ENCODE measurements around the gene MUC4. TPM values are rescaled to one million over a fixed set of nuclear protein-coding genes. Genes with fewer than 3 reads are reported as not detected.
"Not testable (repeated sequence)": the region's sequence is repeated elsewhere in the genome, so short reads cannot be mapped to it uniquely, and the experiment has no call there.

MUC4 gene
- total and polyA plus RNA-seq, 7 donors = under 0.01 to 195 (median 7.4) TPM; not detected in 1

DNA sequence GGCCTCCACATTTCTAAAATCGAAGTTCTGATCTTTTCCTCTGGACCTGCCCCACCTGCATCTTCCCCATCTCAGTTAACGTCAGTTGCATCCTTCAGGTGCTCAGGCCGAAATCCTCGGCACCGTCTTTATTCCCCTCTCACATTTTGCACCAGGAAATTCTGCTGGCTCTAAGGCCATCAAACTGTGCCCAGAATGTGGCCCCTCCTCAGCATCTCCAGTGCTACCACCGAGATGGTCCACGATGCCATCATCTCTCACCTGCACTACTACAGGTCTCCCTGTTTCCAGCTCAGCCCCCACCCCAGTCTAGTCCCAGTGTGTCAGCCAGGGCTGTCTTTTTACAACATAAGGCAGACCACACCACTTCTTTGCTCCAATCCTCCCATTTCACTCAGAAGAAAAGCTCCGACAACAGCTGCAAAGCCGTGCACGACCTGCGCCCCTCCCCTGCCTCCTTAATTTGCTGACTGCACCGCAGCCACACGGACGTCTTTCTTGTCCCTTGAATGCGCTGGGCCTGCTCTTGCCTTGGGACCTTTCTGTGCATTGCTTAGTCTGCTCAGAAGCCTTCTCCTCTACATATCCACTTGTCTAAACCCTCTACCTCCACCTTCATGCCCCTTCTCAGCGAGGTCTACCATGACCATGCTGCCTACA lies 76.6 kb downstream of the MUC4 start:
- TF ChIP-seq POLR2AphosphoS5 (IDR thresholded peaks at IDR 0.05) (no peak), POLR2A (IDR thresholded peaks at IDR 0.05) (no peak), EP300 (IDR thresholded peaks at IDR 0.05) (no peak)
- TF ChIP-seq, protein P1, sequence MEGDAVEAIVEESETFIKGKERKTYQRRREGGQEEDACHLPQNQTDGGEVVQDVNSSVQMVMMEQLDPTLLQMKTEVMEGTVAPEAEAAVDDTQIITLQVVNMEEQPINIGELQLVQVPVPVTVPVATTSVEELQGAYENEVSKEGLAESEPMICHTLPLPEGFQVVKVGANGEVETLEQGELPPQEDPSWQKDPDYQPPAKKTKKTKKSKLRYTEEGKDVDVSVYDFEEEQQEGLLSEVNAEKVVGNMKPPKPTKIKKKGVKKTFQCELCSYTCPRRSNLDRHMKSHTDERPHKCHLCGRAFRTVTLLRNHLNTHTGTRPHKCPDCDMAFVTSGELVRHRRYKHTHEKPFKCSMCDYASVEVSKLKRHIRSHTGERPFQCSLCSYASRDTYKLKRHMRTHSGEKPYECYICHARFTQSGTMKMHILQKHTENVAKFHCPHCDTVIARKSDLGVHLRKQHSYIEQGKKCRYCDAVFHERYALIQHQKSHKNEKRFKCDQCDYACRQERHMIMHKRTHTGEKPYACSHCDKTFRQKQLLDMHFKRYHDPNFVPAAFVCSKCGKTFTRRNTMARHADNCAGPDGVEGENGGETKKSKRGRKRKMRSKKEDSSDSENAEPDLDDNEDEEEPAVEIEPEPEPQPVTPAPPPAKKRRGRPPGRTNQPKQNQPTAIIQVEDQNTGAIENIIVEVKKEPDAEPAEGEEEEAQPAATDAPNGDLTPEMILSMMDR (IDR thresholded peaks at IDR 0.05) = no peak
- intact Hi-C loops (cut with DNase I) = no loop called here
- 79 to 82% methylated on average over 16 of the region's 16 CpGs for WGBS, 2 donors
- H3K9me3 ChIP-seq = no peaks in the 10 kb centered on the region
- peaks cover 0 to 17% (median 0%) of the 10 kb centered on the region in 4 donors for H3K36me3 ChIP-seq
- peak; percentile 28 for DNase-seq
- H3K4me1 ChIP-seq = no peaks in the 10 kb centered on the region
- no peak overlapping the region for H3K27ac ChIP-seq
- H3K4me3 ChIP-seq = no peak overlapping the region
- no peaks in the 10 kb centered on the region for H3K27me3 ChIP-seq

DNA sequence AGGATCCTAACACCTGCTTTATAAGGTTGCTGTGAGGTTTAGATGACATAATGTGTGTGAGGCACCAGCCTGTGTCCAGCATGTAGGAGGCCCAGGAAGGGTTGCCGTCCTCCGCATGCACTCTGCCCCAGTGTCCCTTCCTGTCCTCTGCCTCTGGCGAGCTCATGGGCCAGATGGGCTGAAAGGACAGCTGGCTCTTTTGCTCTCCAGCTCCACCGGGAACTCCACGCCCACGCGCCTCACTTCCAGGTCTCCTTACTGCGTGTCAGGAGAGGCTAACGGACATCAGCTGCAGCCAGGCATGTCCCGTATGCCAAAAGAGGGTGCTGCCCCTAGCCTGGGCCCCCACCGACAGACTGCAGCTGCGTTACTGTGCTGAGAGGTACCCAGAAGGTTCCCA lies 78.8 kb downstream of the MUC4 start:
- peak; percentile 66 for DNase-seq
- H3K9me3 ChIP-seq = no peaks in the 10 kb centered on the region
- H3K27ac ChIP-seq = no peak overlapping the region
- H3K4me3 ChIP-seq = no peak overlapping the region
- TF ChIP-seq EP300 (IDR thresholded peaks at IDR 0.05) (no peak), POLR2A (IDR thresholded peaks at IDR 0.05) (no peak), POLR2AphosphoS5 (IDR thresholded peaks at IDR 0.05) (no peak)
- TF ChIP-seq, protein P1 (IDR thresholded peaks at IDR 0.05) = no peak
- intact Hi-C loops (cut with DNase I) = no loop called here
- no peaks in the 10 kb centered on the region for H3K27me3 ChIP-seq
- H3K36me3 ChIP-seq = peaks cover 0 to 17% (median 0%) of the 10 kb centered on the region in 4 donors
- no peaks in the 10 kb centered on the region for H3K4me1 ChIP-seq
- 79 to 80% methylated on average over 12 of the region's 12 CpGs for WGBS, 2 donors

DNA sequence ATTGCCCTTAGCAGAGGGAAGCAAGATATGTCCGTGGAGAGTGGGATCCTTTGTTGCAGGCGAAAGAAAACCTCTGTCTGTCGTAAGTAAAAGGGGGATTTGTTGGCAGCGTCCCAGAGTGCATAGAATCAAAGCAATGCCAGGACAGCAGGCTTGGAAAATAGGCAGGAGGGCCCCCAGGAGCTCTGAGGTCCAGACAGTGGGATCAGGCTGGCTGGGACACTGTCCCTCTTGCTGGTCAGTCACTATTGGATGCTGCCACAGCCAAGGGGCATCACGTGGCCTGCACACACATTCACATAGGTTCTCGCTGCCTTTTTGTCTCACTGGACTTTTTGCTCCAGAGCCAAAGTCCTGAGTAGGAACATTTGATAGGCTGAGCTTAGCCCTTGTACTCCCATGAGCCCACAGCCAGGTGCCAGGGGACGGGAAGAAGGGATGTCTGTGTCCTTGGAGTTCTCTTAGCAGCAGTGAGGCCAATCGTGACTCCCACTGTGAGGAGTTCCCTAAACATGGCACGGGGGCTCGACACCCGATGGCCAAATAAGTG lies 80.3 kb downstream of the MUC4 start:
- WGBS, 2 donors = 94 to 95% methylated on average over 11 of the region's 11 CpGs
- DNase-seq = peak; percentile 20
- intact Hi-C loops (cut with DNase I) = no loop called here

DNA sequence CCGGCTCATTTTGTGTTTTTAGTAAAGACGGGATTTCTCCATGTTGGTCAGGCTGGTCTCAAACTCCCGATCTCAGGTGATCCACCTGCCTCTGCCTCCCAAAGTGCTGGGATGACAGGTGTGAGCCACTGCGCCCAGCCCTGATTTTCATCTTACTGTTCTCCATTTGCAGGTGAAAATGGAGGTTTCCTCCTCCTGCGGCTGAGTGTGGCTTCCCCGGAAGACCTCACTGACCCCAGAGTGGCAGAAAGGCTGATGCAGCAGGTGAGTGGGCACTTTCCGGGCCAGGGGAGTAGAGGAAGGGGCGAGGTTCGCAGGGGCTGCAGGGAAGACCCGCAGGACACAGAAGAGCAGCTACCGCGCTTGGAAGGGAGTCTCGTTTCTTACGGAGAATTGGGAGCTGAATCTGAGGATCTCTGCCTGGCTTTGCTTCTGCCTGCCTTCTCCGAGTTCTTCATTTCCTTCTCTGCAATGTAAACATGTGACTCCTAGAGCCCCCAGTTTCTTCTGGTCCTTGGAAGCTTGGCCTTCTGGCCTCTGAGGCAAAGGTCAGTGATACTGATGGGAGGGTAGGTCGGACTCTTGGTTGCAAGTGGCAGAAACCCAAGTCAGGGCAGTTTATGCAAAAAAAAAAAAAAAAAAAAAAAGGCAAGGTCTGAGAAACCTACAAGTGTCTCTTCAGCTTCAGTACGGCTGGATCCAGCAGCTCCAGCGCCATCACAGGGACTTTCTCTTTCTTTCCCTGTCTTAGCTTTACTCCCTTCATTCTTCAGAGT lies 82.1 kb downstream of the MUC4 start:
- Histone ChIP-seq H3K36me3 (peaks cover 0 to 8% (median 0%) of the 10 kb centered on the region in 4 donors), H3K4me1 (no peaks in the 10 kb centered on the region), H3K4me3 (no peak overlapping the region), H3K9me3 (no peaks in the 10 kb centered on the region), H3K27ac (no peak overlapping the region), H3K27me3 (peaks cover 0 to 15% (median 0%) of the 10 kb centered on the region in 3 donors)
- intact Hi-C loops (cut with DNase I) = no loop called here
- no peak for TF ChIP-seq EP300 (IDR thresholded peaks at IDR 0.05)
- TF ChIP-seq POLR2AphosphoS5 (IDR thresholded peaks at IDR 0.05) = no peak
- no peak for TF ChIP-seq POLR2A (IDR thresholded peaks at IDR 0.05)
- TF ChIP-seq, protein P1 (IDR thresholded peaks at IDR 0.05) = no peak
- peak; percentile 50 for DNase-seq
- WGBS, 2 donors = 86 to 87% methylated on average over 18 of the region's 18 CpGs

More for the DNA sequence above, 80.3 kb downstream of the MUC4 start:
- H3K27ac ChIP-seq = no peak overlapping the region
- H3K27me3 ChIP-seq = peaks cover 0 to 13% (median 0%) of the 10 kb centered on the region in 3 donors
- no peaks in the 10 kb centered on the region for H3K9me3 ChIP-seq
- H3K36me3 ChIP-seq = peaks cover 0 to 17% (median 0%) of the 10 kb centered on the region in 4 donors
- TF ChIP-seq POLR2A (IDR thresholded peaks at IDR 0.05) (no peak), EP300 (IDR thresholded peaks at IDR 0.05) (no peak), POLR2AphosphoS5 (IDR thresholded peaks at IDR 0.05) (no peak)
- TF ChIP-seq, protein P1 (IDR thresholded peaks at IDR 0.05) = no peak
- no peak overlapping the region for H3K4me3 ChIP-seq
- H3K4me1 ChIP-seq = no peaks in the 10 kb centered on the region

DNA sequence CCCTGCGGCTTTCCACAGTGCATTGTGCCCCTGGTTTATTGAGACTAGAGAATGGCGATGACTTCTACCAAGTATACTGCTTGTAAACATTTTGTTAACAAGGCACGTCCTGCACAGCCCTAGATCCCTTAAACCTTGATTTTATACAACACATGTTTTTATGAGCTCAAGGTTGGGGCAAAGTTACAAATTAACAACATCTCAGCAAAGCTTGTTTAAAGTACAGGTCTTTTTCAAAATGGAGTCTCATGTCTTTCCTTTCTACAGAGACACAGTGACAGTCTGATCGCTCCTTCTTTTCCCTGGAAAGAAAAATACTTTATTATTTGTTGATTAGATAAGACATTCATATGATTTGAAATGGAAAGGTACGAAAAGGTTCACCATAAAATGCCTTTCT lies 82.9 kb downstream of the MUC4 start:
- H3K4me1 ChIP-seq; intact Hi-C loops (cut with DNase I); H3K4me3 ChIP-seq; H3K9me3 ChIP-seq; DNase-seq; H3K27ac ChIP-seq; H3K36me3 ChIP-seq: not testable (repeated sequence)
- H3K27me3 ChIP-seq = peaks cover 0 to 15% (median 0%) of the 10 kb centered on the region in 3 donors
- 20 to 64% methylated on average over 4 to 5 of the region's 5 CpGs for WGBS, 2 donors
